Stomach smooth muscle (tissue), 2 donors: Measurements from ENCODE around the gene NTNG1.

Source experiments
- H3K27ac ChIP-seq: one replicate; pipeline ENCODE4 v1.7.0; 2013; ENCODE audit warnings: mild to moderate bottlenecking, low read length, inconsistent platforms
- H3K27me3 ChIP-seq, 2 donors: one replicate each; pipeline ENCODE4 v1.7.0; 2013; ENCODE audit warnings: low read length in 2 of 2; ENCODE audit not compliant: insufficient read depth in 2 of 2, control insufficient read depth in 1 of 2
- H3K36me3 ChIP-seq, 2 donors: one replicate each; pipeline ENCODE4 v1.7.0; 2013; ENCODE audit warnings: low read length in 2 of 2; ENCODE audit not compliant: control insufficient read depth in 2 of 2, insufficient read depth in 2 of 2
- H3K4me1 ChIP-seq: one replicate; pipeline ENCODE4 v1.7.0; 2013; ENCODE audit warnings: low read length; ENCODE audit not compliant: control insufficient read depth, insufficient read depth
- H3K4me3 ChIP-seq, 2 donors: one replicate each; pipeline ENCODE4 v1.7.0; 2013; ENCODE audit warnings: low read length in 2 of 2
- H3K9ac ChIP-seq, 2 donors: one replicate each; pipeline ENCODE4 v1.7.0; 2013; ENCODE audit warnings: low read length in 2 of 2, mild to moderate bottlenecking in 1 of 2
- H3K9me3 ChIP-seq, 2 donors: one replicate each; pipeline ENCODE4 v1.7.0; 2013; ENCODE audit warnings: low read length in 2 of 2; ENCODE audit not compliant: control insufficient read depth in 2 of 2
- donor health status: healthy.
- donor health status: Pancreatic carcinoma.

Gene NTNG1

GRCh38 chr1:107449326-107449725 lies 308.5 kb downstream of the NTNG1 start:
- Histone ChIP-seq H3K36me3 (no peaks in the 10 kb centered on the region), H3K9ac (no peak overlapping the region), H3K27ac (no peak overlapping the region), H3K4me1 (no peaks in the 10 kb centered on the region), H3K4me3 (no peak overlapping the region), H3K27me3 (no peaks in the 10 kb centered on the region), H3K9me3 (no peaks in the 10 kb centered on the region)

- no peaks in the 10 kb centered on the region for H3K36me3 ChIP-seq
- H3K4me1 ChIP-seq: no peaks in the 10 kb centered on the region
- H3K27me3 ChIP-seq: no peaks in the 10 kb centered on the region
- no peaks in the 10 kb centered on the region for H3K9me3 ChIP-seq
- no peak overlapping the region for H3K9ac ChIP-seq
- no peak overlapping the region for H3K27ac ChIP-seq
- no peak overlapping the region for H3K4me3 ChIP-seq
Measured at GRCh38 chr1:107450899-107451664, 310.2 kb downstream of the NTNG1 start.

DNA sequence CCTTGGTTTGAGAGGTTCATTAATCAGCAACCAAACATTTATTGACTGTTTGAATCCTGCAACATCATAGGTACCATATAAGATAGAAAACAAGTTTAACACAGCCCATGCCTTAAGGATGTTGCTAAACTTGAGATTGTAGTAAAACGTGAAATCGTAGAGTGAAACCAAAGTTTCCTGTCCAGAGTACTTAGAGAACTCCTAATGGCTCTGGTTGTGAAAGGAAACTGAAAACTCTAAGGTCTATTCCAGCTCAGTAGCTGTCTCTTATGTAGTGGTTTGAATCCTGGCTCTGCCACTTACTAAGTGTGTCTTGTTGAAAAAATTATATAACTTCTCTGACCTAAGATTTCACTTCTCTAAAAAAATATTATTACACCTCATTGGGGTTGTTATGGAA lies 310.9 kb downstream of the NTNG1 start:
- Histone ChIP-seq H3K27ac (no peak overlapping the region), H3K9me3 (no peaks in the 10 kb centered on the region), H3K4me3 (no peak overlapping the region)

DNA sequence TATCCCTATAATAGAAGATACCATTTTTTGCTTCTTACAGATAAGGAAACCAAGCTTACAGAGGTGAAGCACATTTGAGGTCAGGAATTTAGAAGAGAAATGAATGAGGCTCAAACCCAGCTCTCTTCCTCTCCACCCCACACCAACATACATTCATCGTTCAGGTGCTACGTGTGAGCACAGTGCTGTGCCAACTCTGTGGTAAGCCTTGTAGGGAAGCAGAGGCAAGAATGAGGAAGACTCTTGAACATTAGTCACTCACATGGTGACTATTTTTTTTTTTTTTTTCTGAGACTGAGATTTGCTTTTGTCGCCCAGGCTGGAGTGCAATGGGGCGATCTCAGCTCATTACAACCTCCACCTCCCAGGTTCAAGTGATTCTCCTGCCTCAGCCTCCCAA lies 314.0 kb downstream of the NTNG1 start:
- no peaks in the 10 kb centered on the region for H3K4me1 ChIP-seq

More for the DNA sequence above, 310.9 kb downstream of the NTNG1 start:
- H3K27me3 ChIP-seq: no peaks in the 10 kb centered on the region
- H3K36me3 ChIP-seq: no peaks in the 10 kb centered on the region
- no peaks in the 10 kb centered on the region for H3K4me1 ChIP-seq
- no peak overlapping the region for H3K9ac ChIP-seq

DNA sequence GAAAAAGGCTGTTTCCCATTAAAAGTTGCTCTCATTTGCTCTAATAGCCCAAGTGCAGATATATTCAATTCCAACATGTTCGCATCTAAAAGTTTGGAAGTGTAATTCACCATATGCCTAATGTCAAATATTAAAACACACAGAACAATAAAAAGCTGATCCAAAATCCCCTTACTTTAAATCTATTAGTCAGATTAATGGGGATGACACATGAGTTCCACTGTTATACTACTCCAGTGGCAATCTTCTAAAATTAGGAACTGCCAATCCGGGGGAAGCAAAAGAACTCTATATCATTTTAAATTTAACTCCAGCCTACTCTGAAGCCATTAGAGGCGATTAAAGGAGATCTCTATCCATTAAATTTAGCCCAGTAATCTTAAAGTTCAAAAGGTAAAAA lies 317.1 kb downstream of the NTNG1 start:
- Histone ChIP-seq H3K9ac (no peak overlapping the region), H3K27ac (no peak overlapping the region), H3K36me3 (no peaks in the 10 kb centered on the region), H3K4me1 (no peaks in the 10 kb centered on the region), H3K9me3 (no peaks in the 10 kb centered on the region), H3K4me3 (no peak overlapping the region), H3K27me3 (no peaks in the 10 kb centered on the region)

More for the DNA sequence above, 314.0 kb downstream of the NTNG1 start:
- Histone ChIP-seq H3K9ac (no peak overlapping the region), H3K36me3 (no peaks in the 10 kb centered on the region), H3K27me3 (no peaks in the 10 kb centered on the region), H3K9me3 (no peaks in the 10 kb centered on the region), H3K4me3 (no peak overlapping the region), H3K27ac (no peak overlapping the region)

DNA sequence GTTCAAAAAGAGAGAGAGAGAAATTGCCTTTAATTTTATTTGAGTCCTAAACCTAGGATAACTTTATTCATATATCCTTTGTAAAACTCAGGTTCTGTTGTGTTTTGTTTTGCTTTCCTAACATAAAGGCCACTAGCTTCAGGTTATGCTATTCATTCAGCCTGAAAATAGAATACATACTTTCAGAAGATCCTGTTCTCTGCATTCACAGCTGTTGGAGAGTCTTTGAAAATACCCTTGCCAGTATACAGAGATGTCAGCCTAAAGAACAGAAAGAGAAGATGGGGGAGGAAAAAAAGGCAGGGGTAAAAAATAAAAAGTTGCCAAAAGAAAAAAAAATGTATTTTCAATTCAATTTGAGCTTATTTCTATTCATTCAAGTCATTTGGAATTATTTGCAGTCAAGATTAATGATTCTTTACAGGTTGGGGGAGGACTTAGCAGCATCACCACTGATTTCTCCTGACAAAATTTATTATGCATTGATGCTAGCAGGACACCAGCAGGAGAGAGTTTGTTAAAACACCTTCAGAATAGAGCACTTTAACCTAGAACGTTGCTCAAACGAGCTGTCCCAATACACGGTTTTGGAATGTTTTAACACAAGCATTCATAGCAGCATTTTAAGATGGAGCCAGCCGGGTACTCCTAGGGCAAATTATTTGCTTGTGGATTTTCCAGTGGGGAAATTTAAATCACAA lies 318.5 kb downstream of the NTNG1 start:
- no peaks in the 10 kb centered on the region for H3K27me3 ChIP-seq
- H3K9ac ChIP-seq: no peak overlapping the region
- H3K9me3 ChIP-seq: no peaks in the 10 kb centered on the region
- H3K27ac ChIP-seq: no peak overlapping the region
- no peaks in the 10 kb centered on the region for H3K36me3 ChIP-seq
- H3K4me1 ChIP-seq: no peaks in the 10 kb centered on the region
- H3K4me3 ChIP-seq: no peak overlapping the region

DNA sequence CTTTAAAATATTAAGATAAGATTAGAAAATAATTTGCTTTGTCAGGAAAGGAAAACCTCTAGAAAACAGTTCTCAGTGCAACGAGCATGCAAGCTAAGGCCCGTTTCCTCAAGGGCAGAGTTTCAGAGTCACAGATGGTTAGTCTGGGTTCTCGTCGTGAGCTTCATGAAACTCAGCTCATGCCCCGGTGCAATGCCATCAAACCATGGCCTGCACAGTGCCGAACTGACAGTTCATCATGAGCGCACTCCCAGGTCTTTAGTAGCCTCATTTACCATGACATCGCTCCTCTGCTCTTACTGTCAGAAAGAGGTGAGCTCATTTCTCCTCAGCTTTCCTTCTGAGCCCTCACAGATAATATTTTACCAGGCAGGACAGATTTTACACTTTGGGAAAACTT lies 319.2 kb downstream of the NTNG1 start:
- Histone ChIP-seq H3K9ac (no peak overlapping the region), H3K36me3 (no peaks in the 10 kb centered on the region), H3K9me3 (no peaks in the 10 kb centered on the region), H3K4me1 (no peaks in the 10 kb centered on the region), H3K27ac (no peak overlapping the region), H3K27me3 (no peaks in the 10 kb centered on the region), H3K4me3 (no peak overlapping the region)

DNA sequence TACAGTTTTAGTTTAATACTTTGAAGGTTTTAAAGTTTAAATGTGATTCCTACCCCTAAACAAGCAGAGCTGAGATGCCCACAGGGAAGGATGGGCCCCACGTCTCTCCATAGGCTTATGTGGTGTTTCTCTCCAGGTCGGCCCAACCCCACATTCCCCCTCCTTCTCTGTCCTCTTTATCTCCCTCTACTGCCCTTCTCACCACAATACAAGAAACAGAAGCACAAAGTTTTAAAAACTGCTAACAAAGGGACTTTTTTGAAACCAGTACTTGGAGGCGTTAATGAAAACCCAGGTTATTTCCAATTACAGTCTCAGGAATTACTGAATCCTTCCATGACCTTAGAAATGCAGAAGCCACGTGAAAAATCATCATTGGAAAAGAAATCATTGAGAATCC lies 324.0 kb downstream of the NTNG1 start:
- Histone ChIP-seq H3K4me1 (no peaks in the 10 kb centered on the region), H3K9me3 (no peaks in the 10 kb centered on the region), H3K9ac (no peak overlapping the region), H3K36me3 (no peaks in the 10 kb centered on the region), H3K4me3 (no peak overlapping the region), H3K27ac (no peak overlapping the region), H3K27me3 (no peaks in the 10 kb centered on the region)

DNA sequence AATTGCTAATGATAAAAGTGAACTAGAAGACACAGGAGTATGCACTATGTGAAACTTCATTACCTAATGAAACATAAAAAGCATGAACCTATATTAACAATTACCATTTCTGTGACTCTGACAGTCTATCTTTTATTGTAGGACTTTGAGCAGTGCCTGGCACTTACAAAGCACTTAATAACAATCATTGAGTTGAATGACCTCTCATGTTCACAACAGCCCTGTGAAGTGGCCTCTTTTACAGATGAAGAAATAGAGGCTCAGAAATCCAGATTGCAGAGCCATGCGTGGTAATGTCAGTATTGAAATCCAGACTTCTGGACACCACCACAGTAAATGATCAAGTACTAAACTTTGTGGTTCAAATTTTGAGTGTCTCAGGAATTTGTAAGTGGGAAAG lies 326.4 kb downstream of the NTNG1 start:
- no peaks in the 10 kb centered on the region for H3K36me3 ChIP-seq
- H3K4me3 ChIP-seq: no peak overlapping the region
- H3K4me1 ChIP-seq: no peaks in the 10 kb centered on the region
- H3K27ac ChIP-seq: no peak overlapping the region
- no peaks in the 10 kb centered on the region for H3K27me3 ChIP-seq
- H3K9me3 ChIP-seq: no peaks in the 10 kb centered on the region
- no peak overlapping the region for H3K9ac ChIP-seq

- no peaks in the 10 kb centered on the region for H3K27me3 ChIP-seq
- no peaks in the 10 kb centered on the region for H3K4me1 ChIP-seq
- no peaks in the 10 kb centered on the region for H3K9me3 ChIP-seq
Measured at GRCh38 chr1:107467811-107468210, 327.0 kb downstream of the NTNG1 start.

GRCh38 chr1:107473065-107473464 lies 332.2 kb downstream of the NTNG1 start:
- Histone ChIP-seq H3K36me3 (no peaks in the 10 kb centered on the region), H3K9me3 (no peaks in the 10 kb centered on the region), H3K4me1 (no peaks in the 10 kb centered on the region), H3K27me3 (no peaks in the 10 kb centered on the region), H3K27ac (no peak overlapping the region), H3K9ac (no peak overlapping the region), H3K4me3 (no peak overlapping the region)

More at GRCh38 chr1:107467811-107468210, 327.0 kb downstream of the NTNG1 start:
- Histone ChIP-seq H3K9ac (no peak overlapping the region), H3K27ac (no peak overlapping the region), H3K36me3 (no peaks in the 10 kb centered on the region), H3K4me3 (no peak overlapping the region)
